ENCODE results near the gene DSCAML1.

Gene DSCAML1

GRCh38 chr11:117538263-117539135, 258.5 kb downstream of the DSCAML1 start:
- no peak for FAIRE-seq

- no peak for FAIRE-seq
Observed at GRCh38 chr11:117535850-117536411, 261.1 kb downstream of the DSCAML1 start.

- FAIRE-seq = no peak
Observed at GRCh38 chr11:117535201-117535849, 261.7 kb downstream of the DSCAML1 start.

GRCh38 chr11:117532568-117532967, 264.4 kb downstream of the DSCAML1 start:
- FAIRE-seq = no peak

- no peak for FAIRE-seq
Observed at GRCh38 chr11:117529816-117530215, 267.2 kb downstream of the DSCAML1 start.

- FAIRE-seq = no peak
Observed at GRCh38 chr11:117528097-117528721, 268.8 kb downstream of the DSCAML1 start.

GRCh38 chr11:117527271-117527670, 269.7 kb downstream of the DSCAML1 start:
- no peak for FAIRE-seq

- no peak for FAIRE-seq
Observed at GRCh38 chr11:117525866-117526542, 271.0 kb downstream of the DSCAML1 start.

GRCh38 chr11:117524468-117525183, 272.4 kb downstream of the DSCAML1 start:
- no peak for FAIRE-seq

- FAIRE-seq = no peak
Observed at GRCh38 chr11:117523680-117524079, 273.3 kb downstream of the DSCAML1 start.

- no peak for FAIRE-seq
Observed at GRCh38 chr11:117521974-117522373, 275.0 kb downstream of the DSCAML1 start.

GRCh38 chr11:117520966-117521365, 276.1 kb downstream of the DSCAML1 start:
- FAIRE-seq = no peak

GRCh38 chr11:117520201-117520600, 276.8 kb downstream of the DSCAML1 start:
- FAIRE-seq = no peak

GRCh38 chr11:117519590-117519989, 277.4 kb downstream of the DSCAML1 start:
- FAIRE-seq = no peak

- no peak for FAIRE-seq
Observed at GRCh38 chr11:117519170-117519569, 277.8 kb downstream of the DSCAML1 start.

- FAIRE-seq = no peak
Observed at GRCh38 chr11:117518455-117518854, 278.6 kb downstream of the DSCAML1 start.

- no peak for FAIRE-seq
Observed at GRCh38 chr11:117517097-117517496, 279.9 kb downstream of the DSCAML1 start.

GRCh38 chr11:117515892-117516787, 280.9 kb downstream of the DSCAML1 start:
- FAIRE-seq = no peak

GRCh38 chr11:117514256-117514655, 282.8 kb downstream of the DSCAML1 start:
- no peak for FAIRE-seq

GRCh38 chr11:117513666-117514065, 283.4 kb downstream of the DSCAML1 start:
- no peak for FAIRE-seq

- FAIRE-seq = no peak
Observed at GRCh38 chr11:117511931-117512539, 285.0 kb downstream of the DSCAML1 start.
